ENCODE measurements around the gene GPR149. TPM values are rescaled to one million over a fixed set of nuclear protein-coding genes. Genes with fewer than 3 reads are reported as not detected.
A peak's percentile ranks its signal among the peaks of the same experiment; 100 is the strongest.
"Not testable (repeated sequence)": the region's sequence is repeated elsewhere in the genome, so short reads cannot be mapped to it uniquely, and the experiment has no call there.

The GPR149 gene, protein sequence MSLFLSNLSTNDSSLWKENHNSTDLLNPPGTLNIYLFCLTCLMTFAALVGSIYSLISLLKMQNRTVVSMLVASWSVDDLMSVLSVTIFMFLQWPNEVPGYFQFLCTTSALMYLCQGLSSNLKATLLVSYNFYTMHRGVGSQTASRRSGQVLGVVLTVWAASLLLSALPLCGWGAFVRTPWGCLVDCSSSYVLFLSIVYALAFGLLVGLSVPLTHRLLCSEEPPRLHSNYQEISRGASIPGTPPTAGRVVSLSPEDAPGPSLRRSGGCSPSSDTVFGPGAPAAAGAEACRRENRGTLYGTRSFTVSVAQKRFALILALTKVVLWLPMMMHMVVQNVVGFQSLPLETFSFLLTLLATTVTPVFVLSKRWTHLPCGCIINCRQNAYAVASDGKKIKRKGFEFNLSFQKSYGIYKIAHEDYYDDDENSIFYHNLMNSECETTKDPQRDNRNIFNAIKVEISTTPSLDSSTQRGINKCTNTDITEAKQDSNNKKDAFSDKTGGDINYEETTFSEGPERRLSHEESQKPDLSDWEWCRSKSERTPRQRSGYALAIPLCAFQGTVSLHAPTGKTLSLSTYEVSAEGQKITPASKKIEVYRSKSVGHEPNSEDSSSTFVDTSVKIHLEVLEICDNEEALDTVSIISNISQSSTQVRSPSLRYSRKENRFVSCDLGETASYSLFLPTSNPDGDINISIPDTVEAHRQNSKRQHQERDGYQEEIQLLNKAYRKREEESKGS
- not detected in 2 replicates for total RNA-seq
- not detected in 2 replicates for polyA plus RNA-seq

DNA sequence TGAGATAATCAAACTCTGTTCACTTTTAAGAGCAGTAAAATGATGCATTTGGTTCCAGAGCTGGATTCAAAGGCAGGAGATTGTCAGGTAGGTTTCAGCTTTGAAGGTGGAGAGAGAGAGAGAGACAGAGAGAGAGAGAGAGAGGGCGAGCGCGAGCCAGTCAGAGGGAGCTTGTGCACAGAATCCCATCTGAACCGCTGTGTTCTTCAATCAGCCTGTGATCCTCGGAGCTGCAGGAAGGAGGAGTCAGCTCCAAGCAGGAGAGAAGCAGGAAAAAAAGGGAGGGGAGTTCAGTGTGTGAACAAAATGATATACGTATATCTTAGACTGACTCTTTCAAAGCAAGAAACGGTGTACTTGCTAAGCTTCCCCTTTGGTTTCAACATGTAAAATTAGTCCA, at the start of gene GPR149:
GPR149 (minus strand) TSS at position 177 of the 400 bp plus-strand sequence. CDS start 575 bp downstream, outside the sequence.
- Histone ChIP-seq H3K36me3 (no peaks in the 10 kb centered on the region), H3K27ac (no peak within 1 kb of the TSS), H3K9me3 (ENCODE audit: low read depth) (no peaks in the 10 kb centered on the region), H3K4me3 (peak within 1 kb of the TSS; percentile 27), H3K4me1 (ENCODE audit: low read depth) (peaks cover 3% of the 10 kb centered on the region), H3K27me3 (peaks cover 66% of the 10 kb centered on the region)
- peak in 1 of 2 donors; percentile 42 for DNase-seq (ENCODE audit: low read depth in 1 of 2, low spot score in 1 of 2)
- TF ChIP-seq, protein P1, sequence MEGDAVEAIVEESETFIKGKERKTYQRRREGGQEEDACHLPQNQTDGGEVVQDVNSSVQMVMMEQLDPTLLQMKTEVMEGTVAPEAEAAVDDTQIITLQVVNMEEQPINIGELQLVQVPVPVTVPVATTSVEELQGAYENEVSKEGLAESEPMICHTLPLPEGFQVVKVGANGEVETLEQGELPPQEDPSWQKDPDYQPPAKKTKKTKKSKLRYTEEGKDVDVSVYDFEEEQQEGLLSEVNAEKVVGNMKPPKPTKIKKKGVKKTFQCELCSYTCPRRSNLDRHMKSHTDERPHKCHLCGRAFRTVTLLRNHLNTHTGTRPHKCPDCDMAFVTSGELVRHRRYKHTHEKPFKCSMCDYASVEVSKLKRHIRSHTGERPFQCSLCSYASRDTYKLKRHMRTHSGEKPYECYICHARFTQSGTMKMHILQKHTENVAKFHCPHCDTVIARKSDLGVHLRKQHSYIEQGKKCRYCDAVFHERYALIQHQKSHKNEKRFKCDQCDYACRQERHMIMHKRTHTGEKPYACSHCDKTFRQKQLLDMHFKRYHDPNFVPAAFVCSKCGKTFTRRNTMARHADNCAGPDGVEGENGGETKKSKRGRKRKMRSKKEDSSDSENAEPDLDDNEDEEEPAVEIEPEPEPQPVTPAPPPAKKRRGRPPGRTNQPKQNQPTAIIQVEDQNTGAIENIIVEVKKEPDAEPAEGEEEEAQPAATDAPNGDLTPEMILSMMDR (IDR thresholded peaks at IDR 0.05; ENCODE audit: low read depth, low read length), result no peak

DNA sequence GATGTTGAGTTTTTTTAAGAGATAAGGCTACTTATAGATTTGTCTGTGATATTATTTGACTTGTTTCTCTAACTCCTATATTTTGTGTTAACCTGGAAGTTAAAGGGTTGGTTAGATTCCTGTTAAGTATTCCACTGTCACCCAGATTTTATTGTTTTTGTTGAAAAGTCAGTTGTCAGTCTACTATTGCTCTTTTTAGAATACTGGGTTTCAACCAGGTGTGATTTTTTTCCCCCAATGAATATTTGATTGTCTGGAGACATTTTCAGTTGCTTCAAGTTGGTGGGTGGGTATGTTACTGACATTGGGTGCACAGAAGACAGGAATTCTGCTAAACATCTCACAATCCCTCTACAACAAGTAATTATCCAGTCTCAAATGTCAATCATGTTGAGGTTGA, 43.8 kb upstream of the GPR149 start:
- Histone ChIP-seq H3K27ac (no peak overlapping the region), H3K4me1 (ENCODE audit: low read depth) (no peaks in the 10 kb centered on the region)

DNA sequence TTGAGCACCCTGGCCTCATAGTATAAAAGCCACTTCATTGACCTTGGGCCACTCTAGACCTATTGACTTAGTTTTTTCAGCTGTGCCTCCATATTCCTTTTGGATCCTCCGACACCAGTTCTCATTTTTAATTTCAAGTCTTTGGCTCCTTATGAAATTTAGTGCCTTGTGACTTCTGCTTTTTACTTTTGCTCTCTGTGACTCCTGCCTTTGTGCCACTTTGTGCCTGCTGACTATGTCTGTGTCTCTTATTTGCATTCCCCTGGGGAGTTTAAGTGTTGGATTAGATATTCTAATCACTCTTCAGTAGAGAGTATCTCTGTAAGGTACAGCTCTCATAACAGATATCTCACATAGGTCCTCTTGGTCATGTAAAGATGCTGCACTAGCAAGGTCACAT, 39.6 kb upstream of the GPR149 start:
- Histone ChIP-seq H3K27me3 (no peaks in the 10 kb centered on the region), H3K4me1 (ENCODE audit: low read depth) (no peaks in the 10 kb centered on the region), H3K9me3 (ENCODE audit: low read depth) (no peaks in the 10 kb centered on the region), H3K4me3 (no peak overlapping the region), H3K36me3 (no peaks in the 10 kb centered on the region), H3K27ac (no peak overlapping the region)
- TF ChIP-seq, protein P1 (IDR thresholded peaks at IDR 0.05; ENCODE audit: low read depth, low read length), result no peak
- DNase-seq (ENCODE audit: low read depth in 1 of 2, low spot score in 1 of 2), result no peak

More for the DNA sequence above, 43.8 kb upstream of the GPR149 start:
- no peak for DNase-seq (ENCODE audit: low read depth in 1 of 2, low spot score in 1 of 2)
- no peaks in the 10 kb centered on the region for H3K9me3 ChIP-seq (ENCODE audit: low read depth)
- H3K36me3 ChIP-seq, result no peaks in the 10 kb centered on the region
- TF ChIP-seq, protein P1 (IDR thresholded peaks at IDR 0.05; ENCODE audit: low read depth, low read length), result no peak
- no peak overlapping the region for H3K4me3 ChIP-seq
- no peaks in the 10 kb centered on the region for H3K27me3 ChIP-seq

DNA sequence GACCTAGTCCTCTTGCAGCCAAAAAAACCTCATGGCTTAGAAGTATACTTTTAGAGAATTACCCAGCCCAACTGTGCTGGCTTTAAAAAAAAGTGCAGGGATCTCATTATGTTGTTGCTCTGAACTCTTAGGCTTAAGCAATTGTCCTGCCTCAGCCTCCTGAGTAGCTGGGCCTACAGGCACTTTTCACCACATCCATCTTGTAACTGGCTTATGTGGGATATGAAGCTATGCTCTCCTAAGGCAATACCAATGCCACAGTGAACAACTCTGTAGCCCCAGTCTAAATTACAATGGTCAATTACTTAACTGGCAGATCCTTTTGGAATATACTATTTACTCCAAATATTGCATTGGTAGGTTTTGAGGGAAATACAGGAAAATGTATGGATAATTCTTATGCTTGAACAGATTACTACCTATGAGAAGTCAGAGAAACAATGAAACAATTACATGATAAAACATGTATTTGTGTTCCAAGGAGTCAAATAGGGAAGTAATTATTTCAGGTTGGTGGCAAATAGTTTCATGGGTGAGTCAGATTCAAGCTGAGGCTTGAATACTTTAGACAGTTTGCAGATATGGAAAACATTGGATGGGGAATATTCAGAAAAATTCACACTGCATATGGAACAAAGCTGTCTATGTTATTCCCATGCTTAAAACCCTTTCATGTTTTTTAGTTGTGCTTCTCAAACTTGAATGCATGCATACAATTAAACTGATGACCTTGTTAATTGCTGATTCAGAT, 34.6 kb upstream of the GPR149 start:
- Histone ChIP-seq H3K4me1 (ENCODE audit: low read depth) (no peaks in the 10 kb centered on the region), H3K27me3 (no peaks in the 10 kb centered on the region), H3K9me3 (ENCODE audit: low read depth) (no peaks in the 10 kb centered on the region), H3K4me3 (no peak overlapping the region), H3K27ac (no peak overlapping the region), H3K36me3 (no peaks in the 10 kb centered on the region)
- TF ChIP-seq, protein P1 (IDR thresholded peaks at IDR 0.05; ENCODE audit: low read depth, low read length), result no peak
- DNase-seq (ENCODE audit: low read depth in 1 of 2, low spot score in 1 of 2), result no peak

DNA sequence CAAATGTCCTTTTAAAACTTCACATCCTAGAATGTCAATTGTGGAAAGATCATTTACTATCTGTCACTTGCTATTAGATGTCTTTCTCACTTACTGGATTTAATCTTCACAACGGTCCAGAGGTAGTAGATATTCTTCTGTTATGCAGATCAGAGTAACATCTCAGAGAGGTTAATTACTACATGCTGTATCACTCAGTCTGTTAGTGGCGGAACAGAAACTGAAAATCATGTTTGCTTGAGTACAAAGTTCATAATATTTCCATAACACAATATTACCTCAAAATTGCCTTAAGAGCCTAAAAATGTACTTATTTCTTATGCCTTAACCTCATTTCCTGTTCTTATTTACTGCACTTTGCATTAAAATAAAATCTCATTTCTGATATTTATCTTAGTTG, 28.6 kb upstream of the GPR149 start:
- no peaks in the 10 kb centered on the region for H3K9me3 ChIP-seq (ENCODE audit: low read depth)
- no peak overlapping the region for H3K4me3 ChIP-seq
- H3K36me3 ChIP-seq, result no peaks in the 10 kb centered on the region
- no peaks in the 10 kb centered on the region for H3K4me1 ChIP-seq (ENCODE audit: low read depth)
- no peaks in the 10 kb centered on the region for H3K27me3 ChIP-seq
- TF ChIP-seq, protein P1 (IDR thresholded peaks at IDR 0.05; ENCODE audit: low read depth, low read length), result no peak
- H3K27ac ChIP-seq, result no peak overlapping the region
- no peak for DNase-seq (ENCODE audit: low read depth in 1 of 2, low spot score in 1 of 2)

DNA sequence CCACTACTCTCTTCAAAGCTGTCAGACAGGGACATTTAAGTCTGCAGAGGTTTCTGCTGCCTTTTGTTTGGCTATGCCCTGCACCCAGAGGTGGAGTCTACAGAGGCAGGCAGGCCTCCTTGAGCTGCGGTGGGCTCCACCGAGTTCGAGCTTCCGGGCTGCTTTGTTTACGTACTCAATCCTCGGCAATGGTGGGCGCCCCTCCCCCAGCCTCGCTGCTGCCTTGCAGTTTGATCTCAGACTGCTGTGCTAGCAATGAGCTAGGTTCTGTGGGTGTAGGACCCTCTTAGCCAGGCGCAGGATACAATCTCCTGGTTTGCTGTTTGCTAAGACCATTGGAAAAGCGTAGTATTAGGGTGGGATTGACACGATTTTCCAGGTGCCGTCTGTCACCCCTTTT, 9.1 kb upstream of the GPR149 start:
- H3K4me1 ChIP-seq (ENCODE audit: low read depth); H3K27me3 ChIP-seq; H3K9me3 ChIP-seq (ENCODE audit: low read depth); H3K4me3 ChIP-seq; H3K27ac ChIP-seq; DNase-seq (ENCODE audit: low read depth in 1 of 2, low spot score in 1 of 2); H3K36me3 ChIP-seq: not testable (repeated sequence)
